ENCODE data around the gene TRIM31. TPM values are rescaled to one million over a fixed set of nuclear protein-coding genes. Genes with fewer than 3 reads are reported as not detected.

The TRIM31 gene
- total RNA-seq (2014; rRNA removed; shearing (Covaris generic)), result 0.10 TPM in 1 of 2 replicates, not detected in the other

- Histone ChIP-seq H3K4me3 (no peak within 1 kb of the TSS), H3K9me3 (replicated peaks) (no peaks in the 10 kb centered on the region), H3K36me3 (no peaks in the 10 kb centered on the region), H3K4me1 (no peaks in the 10 kb centered on the region), H3K27ac (no peak within 1 kb of the TSS), H3K27me3 (peaks cover 4% of the 10 kb centered on the region; the same call in 1 of the 2 replicates)
- no peak for DNase-seq
Observed at GRCh38 chr6:30113003-30113759, at the start of gene TRIM31. TRIM31 (minus strand) TSS chr6:30113090; CDS start chr6:30112805, 285 bp downstream.

GRCh38 chr6:30162265-30163089 is 49.6 kb upstream of the TRIM31 start:
- no peak for DNase-seq
- H3K4me1 ChIP-seq, result no peaks in the 10 kb centered on the region
- no peak overlapping the region for H3K27ac ChIP-seq
- H3K27me3 ChIP-seq, result no peaks in the 10 kb centered on the region
- no peak overlapping the region for H3K4me3 ChIP-seq
- no peaks in the 10 kb centered on the region for H3K9me3 ChIP-seq (replicated peaks)
- H3K36me3 ChIP-seq, result no peaks in the 10 kb centered on the region

GRCh38 chr6:30160785-30161531 is 48.1 kb upstream of the TRIM31 start, which contains the start of gene TRIM10:
TRIM10 (minus strand) TSS chr6:30161211; CDS start chr6:30160858, 353 bp downstream.
- no peaks in the 10 kb centered on the region for H3K36me3 ChIP-seq
- DNase-seq, result no peak
- H3K4me3 ChIP-seq, result no peak within 1 kb of the TSS
- no peaks in the 10 kb centered on the region for H3K27me3 ChIP-seq
- H3K4me1 ChIP-seq, result no peaks in the 10 kb centered on the region
- H3K27ac ChIP-seq, result no peak within 1 kb of the TSS
- no peaks in the 10 kb centered on the region for H3K9me3 ChIP-seq (replicated peaks)

GRCh38 chr6:30160008-30160784 is 47.3 kb upstream of the TRIM31 start:
- no peak overlapping the region for H3K4me3 ChIP-seq
- H3K27me3 ChIP-seq, result no peaks in the 10 kb centered on the region
- no peak for DNase-seq
- no peaks in the 10 kb centered on the region for H3K9me3 ChIP-seq (replicated peaks)
- H3K27ac ChIP-seq, result no peak overlapping the region
- peaks cover 2% of the 10 kb centered on the region for H3K4me1 ChIP-seq
- H3K36me3 ChIP-seq, result no peaks in the 10 kb centered on the region

- H3K27me3 ChIP-seq, result no peaks in the 10 kb centered on the region
- no peak overlapping the region for H3K4me3 ChIP-seq
- no peak overlapping the region for H3K27ac ChIP-seq
- no peaks in the 10 kb centered on the region for H3K36me3 ChIP-seq
- no peaks in the 10 kb centered on the region for H3K9me3 ChIP-seq (replicated peaks)
- peaks cover 13% of the 10 kb centered on the region for H3K4me1 ChIP-seq
- no peak for DNase-seq
Observed at GRCh38 chr6:30158475-30159040, 45.7 kb upstream of the TRIM31 start.

GRCh38 chr6:30157999-30158398 is 45.1 kb upstream of the TRIM31 start:
- DNase-seq, result no peak
- Histone ChIP-seq H3K4me3 (no peak overlapping the region), H3K9me3 (replicated peaks) (no peaks in the 10 kb centered on the region), H3K27me3 (no peaks in the 10 kb centered on the region), H3K36me3 (no peaks in the 10 kb centered on the region), H3K4me1 (peaks cover 13% of the 10 kb centered on the region), H3K27ac (no peak overlapping the region)

- Histone ChIP-seq H3K4me1 (peaks cover 13% of the 10 kb centered on the region), H3K36me3 (no peaks in the 10 kb centered on the region), H3K27me3 (no peaks in the 10 kb centered on the region), H3K9me3 (replicated peaks) (no peaks in the 10 kb centered on the region), H3K4me3 (no peak overlapping the region), H3K27ac (no peak overlapping the region)
- DNase-seq, result no peak
Observed at GRCh38 chr6:30157581-30157980, 44.7 kb upstream of the TRIM31 start.

- Histone ChIP-seq H3K9me3 (replicated peaks) (no peaks in the 10 kb centered on the region), H3K4me3 (no peak overlapping the region), H3K36me3 (no peaks in the 10 kb centered on the region), H3K4me1 (peaks cover 18% of the 10 kb centered on the region), H3K27ac (no peak overlapping the region), H3K27me3 (no peaks in the 10 kb centered on the region)
- DNase-seq, result no peak
Observed at GRCh38 chr6:30156774-30157173, 43.9 kb upstream of the TRIM31 start.

GRCh38 chr6:30156262-30156599 is 43.3 kb upstream of the TRIM31 start:
- Histone ChIP-seq H3K4me1 (peaks cover 24% of the 10 kb centered on the region), H3K36me3 (no peaks in the 10 kb centered on the region), H3K4me3 (no peak overlapping the region), H3K27ac (no peak overlapping the region), H3K9me3 (replicated peaks) (no peaks in the 10 kb centered on the region), H3K27me3 (no peaks in the 10 kb centered on the region)
- DNase-seq, result peak; percentile 51 to 52

- H3K27ac ChIP-seq, result no peak overlapping the region
- H3K36me3 ChIP-seq, result no peaks in the 10 kb centered on the region
- no peaks in the 10 kb centered on the region for H3K27me3 ChIP-seq
- no peak overlapping the region for H3K4me3 ChIP-seq
- DNase-seq, result no peak
- peaks cover 26% of the 10 kb centered on the region for H3K4me1 ChIP-seq
- no peaks in the 10 kb centered on the region for H3K9me3 ChIP-seq (replicated peaks)
Observed at GRCh38 chr6:30155520-30156261, 42.8 kb upstream of the TRIM31 start.

GRCh38 chr6:30154709-30155519 is 42.0 kb upstream of the TRIM31 start:
- Histone ChIP-seq H3K27me3 (no peaks in the 10 kb centered on the region), H3K4me1 (peaks cover 34% of the 10 kb centered on the region), H3K27ac (no peak overlapping the region), H3K36me3 (no peaks in the 10 kb centered on the region), H3K9me3 (replicated peaks) (no peaks in the 10 kb centered on the region), H3K4me3 (no peak overlapping the region)
- peak; percentile 34 to 45 for DNase-seq

- Histone ChIP-seq H3K27ac (no peak overlapping the region), H3K9me3 (replicated peaks) (no peaks in the 10 kb centered on the region), H3K4me1 (peaks cover 35% of the 10 kb centered on the region), H3K4me3 (no peak overlapping the region), H3K36me3 (no peaks in the 10 kb centered on the region), H3K27me3 (no peaks in the 10 kb centered on the region)
- DNase-seq, result no peak
Observed at GRCh38 chr6:30154061-30154460, 41.2 kb upstream of the TRIM31 start.

All from SJCRH30 (cell line).